Measurements from ENCODE around the gene CXorf58. TPM values are rescaled to one million over a fixed set of nuclear protein-coding genes. Genes with fewer than 3 reads are reported as not detected.
A peak's percentile ranks its signal among the peaks of the same experiment; 100 is the strongest.

CXorf58 gene
- total RNA-seq, 1 experiment from 2014 or later = not detected

GRCh38 chrX:23896981-23897380, 10.8 kb upstream of the CXorf58 start:
- peaks cover 9% of the 10 kb centered on the region for H3K27me3 ChIP-seq (replicated peaks; ENCODE audit: insufficient read depth, low read depth, low read length, poor library complexity)
- ChIA-PET POLR2A (ENCODE audit: low non-redundant PET) (no interaction called here), CTCF (no interaction called here)
- no TSS peak for BruUV-seq (replicated peaks)
- H3K36me3 ChIP-seq (ENCODE audit: insufficient read depth, low read length, poor library complexity, severe bottlenecking) = no peaks in the 10 kb centered on the region
- TF ChIP-seq EZH2 (IDR thresholded peaks at IDR 0.05; ENCODE audit: borderline replicate concordance, low read depth, low read length, poor library complexity, severe bottlenecking) (no peak), CTCF (conservative IDR thresholded peaks at IDR 0.05; ENCODE audit: low read depth, low read length) (no peak)
- intact Hi-C loops (cut with micrococcal nuclease; ENCODE audit: unreplicated experiment) = no loop called here
- no peaks in the 10 kb centered on the region for H3K9me3 ChIP-seq (ENCODE audit: low read depth, low read length, poor library complexity, severe bottlenecking)
- DNase-seq (ENCODE audit: low spot score) = no peak
- no peak overlapping the region for H3K4me3 ChIP-seq (ENCODE audit: low read depth, low read length, poor library complexity, severe bottlenecking)
- H3K27ac ChIP-seq (ENCODE audit: low read depth, low read length, poor library complexity, severe bottlenecking) = no peak overlapping the region
- peaks cover 24% of the 10 kb centered on the region for H3K4me1 ChIP-seq (ENCODE audit: insufficient read depth, low read length, poor library complexity, severe bottlenecking)

- H3K27me3 ChIP-seq (replicated peaks; ENCODE audit: insufficient read depth, low read depth, low read length, poor library complexity) = peaks cover 9% of the 10 kb centered on the region
- POLR2A ChIA-PET (ENCODE audit: low non-redundant PET) = no interaction called here
- no TSS peak for BruUV-seq (replicated peaks)
- no peaks in the 10 kb centered on the region for H3K36me3 ChIP-seq (ENCODE audit: insufficient read depth, low read length, poor library complexity, severe bottlenecking)
- H3K9me3 ChIP-seq (ENCODE audit: low read depth, low read length, poor library complexity, severe bottlenecking) = no peaks in the 10 kb centered on the region
- intact Hi-C loops (cut with micrococcal nuclease; ENCODE audit: unreplicated experiment) = no loop called here
- CTCF ChIA-PET = no interaction called here
- H3K4me3 ChIP-seq (ENCODE audit: low read depth, low read length, poor library complexity, severe bottlenecking) = no peak overlapping the region
- DNase-seq (ENCODE audit: low spot score) = no peak
- peak overlapping the region; percentile 6 for H3K27ac ChIP-seq (ENCODE audit: low read depth, low read length, poor library complexity, severe bottlenecking)
- TF ChIP-seq CTCF (conservative IDR thresholded peaks at IDR 0.05; ENCODE audit: low read depth, low read length) (no peak), EZH2 (IDR thresholded peaks at IDR 0.05; ENCODE audit: borderline replicate concordance, low read depth, low read length, poor library complexity, severe bottlenecking) (no peak)
- peaks cover 27% of the 10 kb centered on the region for H3K4me1 ChIP-seq (ENCODE audit: insufficient read depth, low read length, poor library complexity, severe bottlenecking)
Observed at GRCh38 chrX:23898412-23898959, 9.3 kb upstream of the CXorf58 start.

GRCh38 chrX:23900220-23900797, 7.5 kb upstream of the CXorf58 start:
- Histone ChIP-seq H3K27ac (ENCODE audit: low read depth, low read length, poor library complexity, severe bottlenecking) (peak overlapping the region; percentile 34), H3K4me3 (ENCODE audit: low read depth, low read length, poor library complexity, severe bottlenecking) (no peak overlapping the region), H3K4me1 (ENCODE audit: insufficient read depth, low read length, poor library complexity, severe bottlenecking) (peaks cover 27% of the 10 kb centered on the region), H3K9me3 (ENCODE audit: low read depth, low read length, poor library complexity, severe bottlenecking) (no peaks in the 10 kb centered on the region), H3K36me3 (ENCODE audit: insufficient read depth, low read length, poor library complexity, severe bottlenecking) (no peaks in the 10 kb centered on the region), H3K27me3 (replicated peaks; ENCODE audit: insufficient read depth, low read depth, low read length, poor library complexity) (peaks cover 9% of the 10 kb centered on the region)
- TF ChIP-seq EZH2 (IDR thresholded peaks at IDR 0.05; ENCODE audit: borderline replicate concordance, low read depth, low read length, poor library complexity, severe bottlenecking) (no peak), CTCF (conservative IDR thresholded peaks at IDR 0.05; ENCODE audit: low read depth, low read length) (no peak)
- no peak for DNase-seq (ENCODE audit: low spot score)
- ChIA-PET CTCF (no interaction called here), POLR2A (ENCODE audit: low non-redundant PET) (no interaction called here)
- BruUV-seq (replicated peaks) = no TSS peak
- intact Hi-C loops (cut with micrococcal nuclease; ENCODE audit: unreplicated experiment) = no loop called here
